Stimulated activated CD4-positive, alpha-beta T cell treated with anti-CD3 and anti-CD28 coated beads, Interleukin-4, amount 100 ng/mL, for 1 hour (primary cell): ENCODE data around the gene CD300H.
"Not testable (repeated sequence)": the region's sequence is repeated elsewhere in the genome, so short reads cannot be mapped to it uniquely, and the experiment has no call there.

Source experiments
- DNase-seq: peaks from one replicate; pipeline ENCODE4 v3.0.0-alpha.2; 2020

The CD300H gene

DNA sequence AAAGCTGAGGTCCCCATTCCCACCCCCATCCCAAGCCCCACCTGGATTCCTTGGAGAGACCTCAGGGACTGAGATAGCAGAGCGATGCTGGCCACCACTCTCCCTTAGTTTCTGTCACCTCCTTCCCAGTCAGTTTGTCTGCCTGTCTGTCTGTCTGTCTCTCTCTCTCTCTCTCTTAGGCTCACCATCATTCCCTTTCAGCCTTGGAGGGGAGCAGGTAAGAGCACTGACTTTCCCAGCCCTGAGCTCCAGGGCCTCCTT lies 41.9 kb downstream of the CD300H start:
- DNase-seq, result no peak

DNA sequence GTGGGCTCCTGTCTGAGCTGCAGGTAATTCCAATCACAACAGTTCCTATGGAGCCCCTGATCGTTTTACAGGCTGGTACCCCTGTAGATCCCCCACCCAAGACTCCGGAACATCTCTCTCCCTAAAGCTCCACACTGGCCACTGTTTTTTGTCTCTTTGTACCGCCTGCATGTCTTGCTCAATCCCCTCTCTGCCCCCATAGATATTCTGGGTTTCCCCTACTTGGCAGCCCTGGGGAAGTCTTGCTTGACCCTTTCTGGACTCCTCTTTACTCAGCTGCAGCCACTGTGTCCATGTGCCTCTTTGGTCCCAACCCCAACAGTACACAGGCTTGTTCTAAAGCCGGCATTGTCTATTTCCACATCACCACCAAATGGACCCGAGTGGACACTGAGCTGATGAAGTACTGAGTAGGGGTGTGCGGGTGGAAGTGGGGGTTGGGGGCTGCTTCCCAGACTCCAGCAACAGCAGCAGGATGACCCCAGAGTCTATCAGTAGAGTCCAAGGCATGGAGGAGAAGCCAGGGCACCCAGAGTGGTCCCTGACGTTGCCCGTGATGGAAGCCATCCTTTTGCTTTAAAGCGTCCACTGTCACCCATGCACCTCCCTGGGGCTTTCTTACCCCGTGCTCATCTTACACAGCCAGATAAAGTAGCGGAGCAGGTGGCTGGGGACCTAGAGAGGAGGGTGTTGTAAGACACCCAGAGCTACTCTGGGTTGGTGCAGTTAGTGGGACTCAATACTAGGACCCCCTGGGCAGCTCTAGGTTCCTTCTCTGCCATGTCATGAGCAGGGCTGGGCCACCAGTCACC lies 42.5 kb downstream of the CD300H start:
- no peak for DNase-seq

DNA sequence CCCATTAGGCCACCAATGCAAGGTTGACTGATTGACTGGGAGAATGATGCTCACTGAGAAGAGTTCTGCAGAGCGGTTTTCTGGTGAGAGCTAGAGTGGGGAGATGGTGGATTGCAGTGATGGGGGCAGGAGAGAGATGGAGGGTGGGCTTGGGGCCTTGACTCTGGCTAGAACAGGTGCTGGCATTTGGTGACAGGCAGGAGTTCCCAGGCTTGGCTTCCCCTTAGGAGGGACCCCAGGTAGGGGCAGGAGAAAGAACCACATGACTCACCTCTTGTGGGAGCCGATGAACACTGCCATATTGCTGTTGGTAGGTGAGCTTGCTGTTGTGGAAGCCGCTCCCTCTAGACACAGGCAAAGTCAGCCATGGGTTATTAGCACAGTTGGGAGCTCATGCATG lies 44.0 kb downstream of the CD300H start:
- no peak for DNase-seq

DNA sequence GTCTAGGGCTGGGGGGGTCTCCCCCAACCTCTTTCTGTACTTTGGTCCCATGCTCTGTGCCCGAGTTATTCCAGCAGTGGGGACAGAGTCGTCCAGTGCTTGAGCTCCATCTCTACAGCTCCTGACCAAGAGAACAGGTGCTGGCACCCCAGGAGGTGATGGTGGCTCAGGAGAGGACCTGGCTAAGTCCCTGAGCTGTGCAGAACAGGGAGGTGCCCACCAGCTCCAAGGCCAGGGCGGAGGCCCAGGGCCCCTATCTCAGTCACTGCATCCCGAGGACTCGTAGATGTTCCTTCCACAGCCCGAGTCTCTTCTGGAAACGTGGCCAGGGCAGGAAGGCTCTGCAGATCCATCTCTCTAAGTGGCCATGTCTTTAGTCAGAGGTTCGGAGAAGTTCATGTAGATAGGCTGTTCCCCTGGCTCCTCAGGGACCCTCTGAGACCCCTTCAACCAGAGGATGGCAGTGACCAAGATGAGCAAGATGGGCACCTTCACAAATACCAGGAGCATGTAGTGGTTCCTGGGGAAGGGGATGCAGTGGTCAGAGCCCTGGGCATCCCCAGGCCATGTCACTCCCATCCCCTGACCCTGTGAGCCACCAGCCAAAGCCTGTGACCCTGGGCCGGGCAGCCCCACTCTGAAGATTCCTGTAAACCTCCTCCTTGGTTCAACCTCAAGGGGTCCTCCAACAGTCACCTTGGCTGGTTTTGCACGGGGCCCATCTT lies 44.8 kb downstream of the CD300H start:
- DNase-seq, result no peak

DNA sequence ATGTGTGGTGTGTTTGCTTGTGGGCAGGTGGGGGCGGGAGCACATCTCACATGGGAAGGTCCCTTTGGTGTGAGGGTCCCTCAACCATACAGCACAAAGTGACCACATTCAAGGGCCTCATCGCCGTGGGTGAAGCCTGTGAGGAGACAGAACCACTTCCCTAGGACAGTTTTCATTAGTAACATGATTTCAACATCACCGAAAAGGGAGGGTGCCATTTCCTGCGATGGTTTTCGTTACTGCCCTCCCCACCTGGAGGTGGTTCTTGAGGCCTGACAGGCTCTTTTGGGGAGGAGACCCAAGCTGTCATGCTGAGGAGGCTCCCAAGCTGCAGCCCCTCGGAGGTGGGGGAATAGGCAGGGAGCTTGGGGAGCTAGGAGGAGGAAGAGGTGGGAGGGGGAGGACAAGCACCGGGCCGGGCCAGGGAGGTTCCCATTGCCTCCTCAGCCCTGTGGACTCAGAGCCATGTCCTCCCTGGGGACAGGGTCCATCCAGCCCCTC lies 45.6 kb downstream of the CD300H start:
- no peak for DNase-seq

DNA sequence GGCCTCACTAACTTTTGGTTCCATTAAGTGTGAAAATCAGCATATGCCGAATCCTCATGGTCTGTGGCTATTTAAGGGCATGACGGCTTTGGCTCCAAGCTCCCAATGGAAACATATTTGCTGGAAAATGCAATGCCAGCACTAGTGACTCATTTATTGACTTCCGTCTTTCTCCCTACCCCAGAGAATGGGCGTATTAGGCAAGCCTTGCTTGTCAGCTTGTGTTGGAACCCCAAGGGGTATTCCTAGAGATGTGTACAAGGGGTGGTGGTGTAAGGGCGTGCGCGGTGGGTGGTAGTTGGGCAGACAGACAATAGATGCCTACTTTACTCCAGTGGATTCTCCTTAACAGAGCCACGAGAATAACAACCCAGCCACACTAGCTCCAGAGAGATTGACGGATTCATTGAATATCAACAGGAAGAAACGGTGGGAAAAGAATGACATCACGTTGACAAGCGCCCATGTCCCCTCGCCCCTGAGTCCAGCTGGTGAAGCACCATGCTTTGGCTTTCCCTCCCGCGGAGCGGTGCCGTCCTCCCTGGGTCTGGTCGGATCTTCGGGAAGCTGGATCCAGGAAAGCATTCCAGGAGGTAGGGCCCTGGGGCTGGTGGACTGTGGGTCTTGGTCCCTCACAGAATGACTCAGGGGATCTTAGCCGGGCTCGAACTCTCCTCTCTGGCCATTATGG lies 46.4 kb downstream of the CD300H start:
- DNase-seq, result no peak

DNA sequence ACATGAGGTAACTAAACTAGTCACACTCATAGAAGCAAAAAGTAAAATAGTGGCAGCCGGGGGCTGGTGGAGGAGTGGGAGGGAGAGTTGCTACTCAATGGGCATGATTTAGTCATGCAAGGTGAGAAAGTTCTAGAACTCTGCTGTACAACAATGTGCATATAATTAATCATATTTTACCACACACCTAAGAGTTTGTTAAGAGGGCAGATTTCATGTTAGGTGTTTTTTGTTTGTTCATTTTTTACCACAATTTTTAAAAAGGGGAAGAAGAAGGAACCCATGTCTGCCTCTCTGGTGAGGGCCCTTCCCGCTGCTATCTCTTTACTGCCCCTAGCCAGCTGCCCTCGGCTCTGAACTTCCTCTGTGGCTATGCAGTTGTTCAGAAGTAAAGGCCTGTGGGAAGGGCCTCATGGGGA lies 47.3 kb downstream of the CD300H start:
- no peak for DNase-seq

DNA sequence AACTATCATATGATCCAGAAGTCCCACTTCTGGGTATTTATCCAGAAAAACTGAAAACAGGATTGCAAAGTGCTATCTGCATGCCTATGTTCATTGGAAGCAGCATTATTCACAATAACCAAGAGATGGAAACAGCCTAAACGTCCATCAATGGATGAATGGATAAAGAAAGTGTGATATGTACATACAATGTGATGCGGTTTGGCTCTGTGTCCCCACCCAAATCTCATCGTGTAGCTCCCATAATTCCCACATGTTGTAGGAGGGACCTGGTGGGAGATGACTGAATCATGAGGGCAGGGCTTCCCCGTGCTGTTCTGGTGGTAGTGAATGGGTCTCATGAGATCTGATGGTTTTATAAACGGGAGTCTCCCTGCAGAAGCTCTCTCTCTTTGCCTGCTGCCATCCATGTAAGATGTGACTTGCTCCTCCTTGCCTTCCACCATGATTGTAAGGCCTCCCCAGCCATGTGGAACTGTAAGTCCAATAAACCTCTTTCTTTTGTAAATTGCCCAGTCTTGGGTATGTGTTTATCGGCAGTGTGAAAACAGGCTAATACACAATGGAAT lies 48.8 kb downstream of the CD300H start:
- not testable (repeated sequence) for DNase-seq

DNA sequence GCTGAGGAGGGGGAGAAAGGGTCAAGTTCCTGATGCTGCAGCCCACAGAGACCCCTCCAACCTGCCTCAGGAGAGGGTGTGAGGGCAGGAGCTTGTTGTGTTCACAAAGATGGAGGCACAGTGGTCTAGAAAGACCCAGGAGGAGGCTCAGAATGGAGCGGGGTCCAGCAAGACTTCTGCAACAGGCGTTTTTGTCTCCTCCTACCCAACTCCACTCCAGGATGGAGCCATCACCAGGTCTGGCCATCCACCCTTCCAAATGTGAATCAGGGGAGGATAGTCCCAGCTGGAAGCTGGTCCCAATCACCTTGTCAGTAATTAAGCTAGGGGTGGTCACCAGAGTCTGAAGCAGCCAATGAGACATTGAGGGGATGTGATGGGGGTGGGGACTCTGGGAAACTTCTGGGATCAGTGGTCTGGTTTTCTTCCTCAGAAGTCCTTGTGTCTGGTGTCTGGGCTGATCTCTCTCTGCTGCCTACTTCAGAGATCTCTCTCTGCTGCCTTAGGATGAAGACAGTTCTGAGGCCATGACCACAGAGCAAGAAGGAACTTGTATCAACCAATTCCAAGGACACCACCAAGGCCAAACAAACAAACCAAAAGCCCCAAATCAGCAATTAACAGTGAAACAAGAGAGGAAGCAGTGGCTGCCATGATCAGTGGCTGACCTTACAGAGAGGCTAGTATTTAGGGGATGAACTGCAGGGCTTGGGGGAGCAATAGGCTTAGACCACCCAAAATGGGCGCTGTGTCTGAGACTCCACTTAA lies 50.6 kb downstream of the CD300H start:
- no peak for DNase-seq

DNA sequence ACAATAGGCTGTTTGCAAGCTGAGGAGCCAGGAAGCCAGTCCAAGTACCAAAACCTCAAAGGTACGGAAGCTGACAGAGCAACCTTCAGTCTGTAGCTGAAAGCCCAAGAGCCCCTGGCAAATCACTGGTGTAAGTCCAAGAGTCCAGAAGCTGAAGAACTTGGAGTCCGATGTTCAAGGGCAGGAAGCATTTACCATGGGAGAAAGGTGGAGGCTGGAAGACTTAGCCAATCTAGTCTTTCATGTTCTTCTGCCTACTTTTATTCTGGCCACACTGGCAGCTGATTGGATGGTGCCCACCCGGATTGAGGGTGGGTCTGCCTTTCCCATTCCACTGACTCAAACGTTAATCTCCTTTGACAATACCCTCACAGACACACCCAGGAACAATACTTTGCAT lies 51.4 kb downstream of the CD300H start:
- DNase-seq, result no peak

DNA sequence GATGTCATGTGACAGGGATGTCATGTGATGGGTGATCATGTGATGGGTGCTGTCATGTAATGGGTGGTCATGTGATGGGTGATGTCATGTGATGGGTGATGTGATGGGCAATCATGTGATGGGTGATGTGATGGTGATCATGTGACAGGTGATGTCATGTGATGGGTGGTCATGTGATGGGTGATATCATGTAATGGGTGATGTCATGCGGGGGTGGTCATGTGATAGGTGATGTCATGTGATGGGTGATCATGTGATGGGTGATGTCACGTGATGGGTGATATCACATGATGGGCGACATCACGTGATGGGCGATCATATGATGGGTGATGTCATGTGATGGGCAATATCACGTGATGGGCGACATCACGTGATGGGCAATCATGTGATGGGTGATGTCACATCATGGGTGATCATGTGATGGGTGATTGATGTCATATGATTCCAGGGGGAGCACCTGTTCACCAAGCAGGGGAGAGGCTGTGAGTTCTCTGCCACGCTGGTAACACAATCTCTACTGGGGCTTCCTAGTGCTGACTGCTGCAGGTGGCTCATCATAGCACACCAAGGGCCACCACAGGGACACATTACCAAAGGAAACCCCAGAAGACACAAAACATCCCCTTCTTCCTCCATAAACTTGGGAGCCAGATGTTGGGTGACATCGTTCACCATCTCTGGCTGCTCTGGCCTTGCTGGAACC lies 52.5 kb downstream of the CD300H start:
- DNase-seq, result no peak

DNA sequence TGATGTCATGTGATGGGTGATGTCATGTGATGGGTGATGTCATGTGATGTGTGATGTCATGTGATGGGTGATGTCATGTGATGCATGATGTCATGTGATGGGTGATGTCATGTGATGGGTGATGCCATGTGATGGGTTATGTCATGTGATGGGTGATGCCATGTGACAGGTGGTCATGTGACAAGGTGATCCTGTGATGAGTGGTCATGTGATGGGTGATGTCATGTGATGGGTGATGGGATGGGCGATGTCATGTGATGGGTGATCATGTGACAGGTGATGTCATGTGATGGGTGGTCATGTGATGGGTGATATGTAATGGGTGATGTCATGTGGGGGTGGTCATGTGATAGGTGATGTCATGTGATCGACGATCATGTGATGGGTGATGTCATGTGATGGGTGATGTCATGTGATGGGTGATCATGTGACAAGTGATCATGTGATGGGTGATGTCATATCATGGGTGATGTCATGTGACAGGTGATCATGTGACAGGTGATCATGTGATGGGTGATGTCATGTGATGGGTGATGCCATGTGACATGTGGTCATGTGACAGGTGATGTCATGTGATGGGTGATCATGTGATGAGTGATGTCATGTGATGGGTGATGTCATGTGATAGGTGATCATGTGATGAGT lies 53.2 kb downstream of the CD300H start:
- no peak for DNase-seq

DNA sequence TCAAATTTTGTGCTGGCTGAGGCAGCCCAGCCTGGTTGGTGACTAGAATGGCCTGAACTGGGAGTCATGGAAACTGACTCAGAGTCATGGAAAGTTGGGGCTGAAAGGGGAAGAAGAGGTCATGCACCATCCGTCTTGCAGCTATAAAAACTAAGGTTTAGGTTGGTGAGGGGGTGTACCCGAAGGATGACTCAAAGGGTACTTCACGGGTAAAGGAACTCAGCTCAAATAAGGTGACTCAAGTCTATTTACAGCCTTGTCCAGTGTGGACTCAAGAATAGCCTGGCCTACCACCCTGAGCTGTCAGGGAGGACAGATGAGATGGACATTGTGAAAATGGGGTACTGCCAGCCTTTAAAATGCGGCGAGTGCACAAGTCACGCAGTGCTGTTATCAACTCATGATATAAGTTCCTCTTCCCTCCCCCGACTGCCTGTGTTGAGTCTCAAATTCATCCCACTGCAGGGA lies 54.7 kb downstream of the CD300H start:
- no peak for DNase-seq

DNA sequence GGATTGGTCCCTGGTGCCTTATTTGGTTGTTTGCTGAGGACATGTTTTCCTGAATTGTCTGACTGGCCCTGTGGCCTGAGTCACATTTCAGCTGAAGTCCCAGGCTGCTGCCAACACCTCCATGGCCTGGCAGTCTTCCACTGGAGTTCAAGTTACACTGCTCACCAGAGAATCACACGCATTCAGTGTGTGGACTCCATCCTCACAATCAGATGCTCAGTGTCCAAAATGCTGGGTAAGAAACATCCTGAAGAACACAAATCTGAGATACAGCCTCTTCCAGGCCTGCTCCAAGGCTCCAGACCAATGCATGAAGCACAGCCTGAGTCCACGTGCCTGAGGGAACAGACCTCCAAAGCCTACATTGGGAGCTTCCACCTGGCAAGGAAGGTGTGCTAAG lies 55.3 kb downstream of the CD300H start:
- DNase-seq, result no peak
